Measurements from ENCODE around the gene ALAD.

Gene ALAD

GRCh38 chr9:113427629-113428028, 26.5 kb upstream of the ALAD start:
- WGBS (ENCODE audit: extremely low coverage, insufficient coverage, insufficient read length): no CpG with 5 or more reads among the region's 2 CpGs
- no peak overlapping the region for H2BK120ac ChIP-seq (ENCODE audit: insufficient read depth, low read length, poor library complexity)

GRCh38 chr9:113426701-113427100, 25.6 kb upstream of the ALAD start:
- H3K27me3 ChIP-seq (ENCODE audit: insufficient read depth, low read length): no peaks in the 10 kb centered on the region
- no peak overlapping the region for H3K23ac ChIP-seq (ENCODE audit: low read length)
- H2BK12ac ChIP-seq (ENCODE audit: low read length): no peak overlapping the region
- no peak overlapping the region for H3K4me2 ChIP-seq (ENCODE audit: low read length)
- no peak overlapping the region for H4K91ac ChIP-seq (ENCODE audit: low read depth, low read length)
- H3K36me3 ChIP-seq (ENCODE audit: control insufficient read depth in 1 of 2, insufficient read depth in 2 of 2, low read length in 2 of 2): no peaks in the 10 kb centered on the region
- no peak overlapping the region for H3K14ac ChIP-seq (ENCODE audit: low read length)
- H3K4ac ChIP-seq (ENCODE audit: low read depth, low read length): no peak overlapping the region
- H3K4me1 ChIP-seq (ENCODE audit: control insufficient read depth in 1 of 2, insufficient read depth in 2 of 2, low read length in 2 of 2): no peaks in the 10 kb centered on the region
- no peak overlapping the region for H2AK5ac ChIP-seq (ENCODE audit: low read length)
- H3K18ac ChIP-seq (ENCODE audit: low read length): no peak overlapping the region
- no peak for DNase-seq
- no peak overlapping the region for H3K27ac ChIP-seq (ENCODE audit: low read depth, low read length)
- no peak overlapping the region for H2AFZ ChIP-seq (ENCODE audit: insufficient read depth, low read length, poor library complexity)
- no peak overlapping the region for H4K8ac ChIP-seq (ENCODE audit: low read depth, low read length)
- WGBS (ENCODE audit: extremely low coverage, insufficient coverage, insufficient read length): no CpG with 5 or more reads among the region's 1 CpG
- no peak overlapping the region for H3K4me3 ChIP-seq (ENCODE audit: low read depth, low read length)
- H3K79me2 ChIP-seq (ENCODE audit: control insufficient read depth, insufficient read depth, low read length, poor library complexity): no peaks in the 10 kb centered on the region
- no peaks in the 10 kb centered on the region for H3K9me3 ChIP-seq (ENCODE audit: insufficient read depth, low read depth, low read length)
- H3K79me1 ChIP-seq (ENCODE audit: low read length): no peaks in the 10 kb centered on the region
- H4K12ac ChIP-seq (ENCODE audit: low read depth, low read length): no peak overlapping the region
- H2BK5ac ChIP-seq (ENCODE audit: low read depth, low read length, poor library complexity): no peak overlapping the region
- no peak overlapping the region for H3K9ac ChIP-seq (ENCODE audit: low read length)
- H2BK120ac ChIP-seq (ENCODE audit: insufficient read depth, low read length, poor library complexity): no peak overlapping the region

More at GRCh38 chr9:113427629-113428028, 26.5 kb upstream of the ALAD start:
- Histone ChIP-seq H2BK12ac (ENCODE audit: low read length) (no peak overlapping the region), H4K8ac (ENCODE audit: low read depth, low read length) (no peak overlapping the region), H3K79me2 (ENCODE audit: control insufficient read depth, insufficient read depth, low read length, poor library complexity) (no peaks in the 10 kb centered on the region), H3K9me3 (ENCODE audit: insufficient read depth, low read depth, low read length) (no peaks in the 10 kb centered on the region), H3K27ac (ENCODE audit: low read depth, low read length) (no peak overlapping the region), H3K36me3 (ENCODE audit: control insufficient read depth in 1 of 2, insufficient read depth in 2 of 2, low read length in 2 of 2) (no peaks in the 10 kb centered on the region), H3K4ac (ENCODE audit: low read depth, low read length) (no peak overlapping the region), H2AFZ (ENCODE audit: insufficient read depth, low read length, poor library complexity) (no peak overlapping the region), H4K91ac (ENCODE audit: low read depth, low read length) (no peak overlapping the region), H3K23ac (ENCODE audit: low read length) (no peak overlapping the region), H3K9ac (ENCODE audit: low read length) (no peak overlapping the region), H3K14ac (ENCODE audit: low read length) (no peak overlapping the region), H2AK5ac (ENCODE audit: low read length) (no peak overlapping the region), H2BK5ac (ENCODE audit: low read depth, low read length, poor library complexity) (no peak overlapping the region), H3K27me3 (ENCODE audit: insufficient read depth, low read length) (no peaks in the 10 kb centered on the region), H3K79me1 (ENCODE audit: low read length) (no peaks in the 10 kb centered on the region), H3K4me3 (ENCODE audit: low read depth, low read length) (no peak overlapping the region), H4K12ac (ENCODE audit: low read depth, low read length) (no peak overlapping the region), H3K4me2 (ENCODE audit: low read length) (no peak overlapping the region), H3K18ac (ENCODE audit: low read length) (no peak overlapping the region), H3K4me1 (ENCODE audit: control insufficient read depth in 1 of 2, insufficient read depth in 2 of 2, low read length in 2 of 2) (no peaks in the 10 kb centered on the region)
- peak in 1 of 2 donors; percentile 43 for DNase-seq

GRCh38 chr9:113425072-113425471, 24.0 kb upstream of the ALAD start:
- no peak overlapping the region for H3K4me3 ChIP-seq (ENCODE audit: low read depth, low read length)
- H2AK5ac ChIP-seq (ENCODE audit: low read length): no peak overlapping the region
- DNase-seq: no peak
- H3K9me3 ChIP-seq (ENCODE audit: insufficient read depth, low read depth, low read length): no peaks in the 10 kb centered on the region
- H3K27ac ChIP-seq (ENCODE audit: low read depth, low read length): no peak overlapping the region
- no peak overlapping the region for H3K23ac ChIP-seq (ENCODE audit: low read length)
- H3K18ac ChIP-seq (ENCODE audit: low read length): no peak overlapping the region
- H4K91ac ChIP-seq (ENCODE audit: low read depth, low read length): no peak overlapping the region
- H3K4ac ChIP-seq (ENCODE audit: low read depth, low read length): no peak overlapping the region
- H3K79me2 ChIP-seq (ENCODE audit: control insufficient read depth, insufficient read depth, low read length, poor library complexity): no peaks in the 10 kb centered on the region
- no peak overlapping the region for H2BK5ac ChIP-seq (ENCODE audit: low read depth, low read length, poor library complexity)
- H3K4me2 ChIP-seq (ENCODE audit: low read length): no peak overlapping the region
- WGBS (ENCODE audit: extremely low coverage, insufficient coverage, insufficient read length): no CpG with 5 or more reads among the region's 2 CpGs
- H2BK120ac ChIP-seq (ENCODE audit: insufficient read depth, low read length, poor library complexity): no peak overlapping the region
- H2BK12ac ChIP-seq (ENCODE audit: low read length): no peak overlapping the region
- H3K79me1 ChIP-seq (ENCODE audit: low read length): no peaks in the 10 kb centered on the region
- H4K8ac ChIP-seq (ENCODE audit: low read depth, low read length): no peak overlapping the region
- H3K36me3 ChIP-seq (ENCODE audit: control insufficient read depth in 1 of 2, insufficient read depth in 2 of 2, low read length in 2 of 2): no peaks in the 10 kb centered on the region
- H3K27me3 ChIP-seq (ENCODE audit: insufficient read depth, low read length): no peaks in the 10 kb centered on the region
- no peak overlapping the region for H4K12ac ChIP-seq (ENCODE audit: low read depth, low read length)
- H3K14ac ChIP-seq (ENCODE audit: low read length): no peak overlapping the region
- no peak overlapping the region for H3K9ac ChIP-seq (ENCODE audit: low read length)
- H3K4me1 ChIP-seq (ENCODE audit: control insufficient read depth in 1 of 2, insufficient read depth in 2 of 2, low read length in 2 of 2): no peaks in the 10 kb centered on the region
- H2AFZ ChIP-seq (ENCODE audit: insufficient read depth, low read length, poor library complexity): no peak overlapping the region

- H3K14ac ChIP-seq (ENCODE audit: low read length): no peak overlapping the region
Measured at GRCh38 chr9:113421726-113422125, 20.6 kb upstream of the ALAD start.

More at GRCh38 chr9:113421726-113422125, 20.6 kb upstream of the ALAD start:
- Histone ChIP-seq H2BK5ac (ENCODE audit: low read depth, low read length, poor library complexity) (no peak overlapping the region), H3K9me3 (ENCODE audit: insufficient read depth, low read depth, low read length) (no peaks in the 10 kb centered on the region), H3K4me3 (ENCODE audit: low read depth, low read length) (no peak overlapping the region), H3K36me3 (ENCODE audit: control insufficient read depth in 1 of 2, insufficient read depth in 2 of 2, low read length in 2 of 2) (no peaks in the 10 kb centered on the region), H4K8ac (ENCODE audit: low read depth, low read length) (no peak overlapping the region), H3K23ac (ENCODE audit: low read length) (no peak overlapping the region), H2AK5ac (ENCODE audit: low read length) (no peak overlapping the region), H3K27ac (ENCODE audit: low read depth, low read length) (no peak overlapping the region), H3K4me1 (ENCODE audit: control insufficient read depth in 1 of 2, insufficient read depth in 2 of 2, low read length in 2 of 2) (no peaks in the 10 kb centered on the region), H2AFZ (ENCODE audit: insufficient read depth, low read length, poor library complexity) (no peak overlapping the region), H2BK120ac (ENCODE audit: insufficient read depth, low read length, poor library complexity) (no peak overlapping the region), H3K4me2 (ENCODE audit: low read length) (no peak overlapping the region), H2BK12ac (ENCODE audit: low read length) (no peak overlapping the region), H3K27me3 (ENCODE audit: insufficient read depth, low read length) (no peaks in the 10 kb centered on the region), H3K4ac (ENCODE audit: low read depth, low read length) (no peak overlapping the region), H4K91ac (ENCODE audit: low read depth, low read length) (no peak overlapping the region), H3K9ac (ENCODE audit: low read length) (no peak overlapping the region), H4K12ac (ENCODE audit: low read depth, low read length) (no peak overlapping the region), H3K79me1 (ENCODE audit: low read length) (no peaks in the 10 kb centered on the region), H3K18ac (ENCODE audit: low read length) (no peak overlapping the region), H3K79me2 (ENCODE audit: control insufficient read depth, insufficient read depth, low read length, poor library complexity) (no peaks in the 10 kb centered on the region)
- no CpG with 5 or more reads among the region's 3 CpGs for WGBS (ENCODE audit: extremely low coverage, insufficient coverage, insufficient read length)
- no peak for DNase-seq
